Measurements from ENCODE around the gene OBI1.

GRCh38 chr13:78623132-78623531 lies 35.8 kb downstream of the OBI1 start:
- TF ChIP-seq, protein P1, sequence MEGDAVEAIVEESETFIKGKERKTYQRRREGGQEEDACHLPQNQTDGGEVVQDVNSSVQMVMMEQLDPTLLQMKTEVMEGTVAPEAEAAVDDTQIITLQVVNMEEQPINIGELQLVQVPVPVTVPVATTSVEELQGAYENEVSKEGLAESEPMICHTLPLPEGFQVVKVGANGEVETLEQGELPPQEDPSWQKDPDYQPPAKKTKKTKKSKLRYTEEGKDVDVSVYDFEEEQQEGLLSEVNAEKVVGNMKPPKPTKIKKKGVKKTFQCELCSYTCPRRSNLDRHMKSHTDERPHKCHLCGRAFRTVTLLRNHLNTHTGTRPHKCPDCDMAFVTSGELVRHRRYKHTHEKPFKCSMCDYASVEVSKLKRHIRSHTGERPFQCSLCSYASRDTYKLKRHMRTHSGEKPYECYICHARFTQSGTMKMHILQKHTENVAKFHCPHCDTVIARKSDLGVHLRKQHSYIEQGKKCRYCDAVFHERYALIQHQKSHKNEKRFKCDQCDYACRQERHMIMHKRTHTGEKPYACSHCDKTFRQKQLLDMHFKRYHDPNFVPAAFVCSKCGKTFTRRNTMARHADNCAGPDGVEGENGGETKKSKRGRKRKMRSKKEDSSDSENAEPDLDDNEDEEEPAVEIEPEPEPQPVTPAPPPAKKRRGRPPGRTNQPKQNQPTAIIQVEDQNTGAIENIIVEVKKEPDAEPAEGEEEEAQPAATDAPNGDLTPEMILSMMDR (IDR thresholded peaks at IDR 0.05 in 2 of 3, conservative IDR thresholded peaks at IDR 0.05 in 1 of 3; ENCODE audit: borderline replicate concordance in 1 of 3, insufficient read depth in 1 of 3, low read depth in 2 of 3, low read length in 2 of 3): no peak
- TF ChIP-seq EZH2 (IDR thresholded peaks at IDR 0.05): no peak
